Stimulated activated CD4-positive, alpha-beta T cell treated with anti-CD3 and anti-CD28 coated beads, Interleukin-2, amount 100 ng/mL, for 4 hours (primary cell): Measurements from ENCODE around the gene AKR1C1.
"Not testable (repeated sequence)": the region's sequence is repeated elsewhere in the genome, so short reads cannot be mapped to it uniquely, and the experiment has no call there.

Source experiments
- DNase-seq: peaks from one replicate; pipeline ENCODE4 v3.0.0-alpha.2; 2020; ENCODE audit warnings: low read depth

The AKR1C1 gene

GRCh38 chr10:4947635-4948596, 15.3 kb upstream of the AKR1C1 start:
- DNase-seq = no peak

- DNase-seq = not testable (repeated sequence)
Measured at GRCh38 chr10:4951512-4952162, 11.6 kb upstream of the AKR1C1 start.

- no peak for DNase-seq
Measured at GRCh38 chr10:4953405-4953804, 9.8 kb upstream of the AKR1C1 start.

GRCh38 chr10:4956088-4956487, 7.1 kb upstream of the AKR1C1 start:
- not testable (repeated sequence) for DNase-seq

GRCh38 chr10:4956955-4957645, 6.1 kb upstream of the AKR1C1 start:
- DNase-seq = not testable (repeated sequence)

GRCh38 chr10:4961558-4961957, 1.7 kb upstream of the AKR1C1 start:
- DNase-seq = not testable (repeated sequence)

- DNase-seq = not testable (repeated sequence)
Measured at GRCh38 chr10:4962308-4962707, 907 bp upstream of the AKR1C1 start.

- DNase-seq = not testable (repeated sequence)
Measured at GRCh38 chr10:4963815-4964154, 570 bp downstream of the AKR1C1 start.

- DNase-seq = not testable (repeated sequence)
Measured at GRCh38 chr10:4965763-4966162, 2.5 kb downstream of the AKR1C1 start.

- DNase-seq = not testable (repeated sequence)
Measured at GRCh38 chr10:4967189-4967588, 4.0 kb downstream of the AKR1C1 start.

GRCh38 chr10:4969289-4969688, 6.1 kb downstream of the AKR1C1 start:
- DNase-seq = not testable (repeated sequence)

- DNase-seq = not testable (repeated sequence)
Measured at GRCh38 chr10:4970362-4970761, 7.1 kb downstream of the AKR1C1 start.

GRCh38 chr10:4972369-4973142, 9.3 kb downstream of the AKR1C1 start:
- not testable (repeated sequence) for DNase-seq

GRCh38 chr10:4973294-4973693, 10.1 kb downstream of the AKR1C1 start:
- not testable (repeated sequence) for DNase-seq

- DNase-seq = not testable (repeated sequence)
Measured at GRCh38 chr10:4974400-4974799, 11.2 kb downstream of the AKR1C1 start.

- no peak for DNase-seq
Measured at GRCh38 chr10:4977025-4977424, 13.8 kb downstream of the AKR1C1 start.

GRCh38 chr10:4978870-4979269, 15.7 kb downstream of the AKR1C1 start:
- DNase-seq = no peak

- no peak for DNase-seq
Measured at GRCh38 chr10:4980793-4981192, 17.6 kb downstream of the AKR1C1 start.

GRCh38 chr10:4981722-4982471, 18.7 kb downstream of the AKR1C1 start:
- DNase-seq = no peak

GRCh38 chr10:4982764-4983226, 19.6 kb downstream of the AKR1C1 start:
- no peak for DNase-seq
